ENCODE measurements around the gene PRKCZ. TPM values are rescaled to one million over a fixed set of nuclear protein-coding genes. Genes with fewer than 3 reads are reported as not detected.

Gene PRKCZ
- total RNA-seq, 4 donors from 2014 or later, result 0.29 to 8.8 (median 3.9) TPM

DNA sequence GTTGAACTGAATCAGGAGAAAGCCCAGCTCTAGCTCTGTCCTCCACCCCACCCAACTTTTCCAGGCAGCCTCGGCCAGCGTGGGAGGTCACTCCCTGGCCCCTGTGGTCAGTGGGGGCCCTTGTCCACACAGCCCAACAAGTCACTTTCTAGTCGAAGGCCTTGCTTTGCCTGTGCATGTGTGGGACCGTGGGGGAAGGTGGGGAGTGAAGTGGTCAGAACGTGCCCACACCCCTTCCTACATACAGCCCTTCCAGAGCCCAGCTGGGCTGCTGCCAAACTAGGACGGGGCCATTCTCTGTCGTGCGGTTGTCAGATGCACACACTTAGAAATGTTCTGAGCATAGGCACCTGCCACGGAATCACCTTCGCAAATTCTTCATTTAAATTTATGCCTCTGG is 126.4 kb downstream of the PRKCZ start:
- H3K27ac ChIP-seq, result peak overlapping the region in 1 of 2 donors; percentile 18
- no peaks in the 10 kb centered on the region for H3K27me3 ChIP-seq
- intact Hi-C loops (cut with DNase I; ENCODE audit: low total_unique reads), result no loop called here
- no peak for DNase-seq
- TF ChIP-seq, protein P1, sequence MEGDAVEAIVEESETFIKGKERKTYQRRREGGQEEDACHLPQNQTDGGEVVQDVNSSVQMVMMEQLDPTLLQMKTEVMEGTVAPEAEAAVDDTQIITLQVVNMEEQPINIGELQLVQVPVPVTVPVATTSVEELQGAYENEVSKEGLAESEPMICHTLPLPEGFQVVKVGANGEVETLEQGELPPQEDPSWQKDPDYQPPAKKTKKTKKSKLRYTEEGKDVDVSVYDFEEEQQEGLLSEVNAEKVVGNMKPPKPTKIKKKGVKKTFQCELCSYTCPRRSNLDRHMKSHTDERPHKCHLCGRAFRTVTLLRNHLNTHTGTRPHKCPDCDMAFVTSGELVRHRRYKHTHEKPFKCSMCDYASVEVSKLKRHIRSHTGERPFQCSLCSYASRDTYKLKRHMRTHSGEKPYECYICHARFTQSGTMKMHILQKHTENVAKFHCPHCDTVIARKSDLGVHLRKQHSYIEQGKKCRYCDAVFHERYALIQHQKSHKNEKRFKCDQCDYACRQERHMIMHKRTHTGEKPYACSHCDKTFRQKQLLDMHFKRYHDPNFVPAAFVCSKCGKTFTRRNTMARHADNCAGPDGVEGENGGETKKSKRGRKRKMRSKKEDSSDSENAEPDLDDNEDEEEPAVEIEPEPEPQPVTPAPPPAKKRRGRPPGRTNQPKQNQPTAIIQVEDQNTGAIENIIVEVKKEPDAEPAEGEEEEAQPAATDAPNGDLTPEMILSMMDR (IDR thresholded peaks at IDR 0.05), result no peak
- no peak for TF ChIP-seq POLR2A (IDR thresholded peaks at IDR 0.05)
- no peak overlapping the region for H3K4me3 ChIP-seq
- no peaks in the 10 kb centered on the region for H3K36me3 ChIP-seq
- no peaks in the 10 kb centered on the region for H3K9me3 ChIP-seq
- H3K4me1 ChIP-seq, result no peaks in the 10 kb centered on the region

DNA sequence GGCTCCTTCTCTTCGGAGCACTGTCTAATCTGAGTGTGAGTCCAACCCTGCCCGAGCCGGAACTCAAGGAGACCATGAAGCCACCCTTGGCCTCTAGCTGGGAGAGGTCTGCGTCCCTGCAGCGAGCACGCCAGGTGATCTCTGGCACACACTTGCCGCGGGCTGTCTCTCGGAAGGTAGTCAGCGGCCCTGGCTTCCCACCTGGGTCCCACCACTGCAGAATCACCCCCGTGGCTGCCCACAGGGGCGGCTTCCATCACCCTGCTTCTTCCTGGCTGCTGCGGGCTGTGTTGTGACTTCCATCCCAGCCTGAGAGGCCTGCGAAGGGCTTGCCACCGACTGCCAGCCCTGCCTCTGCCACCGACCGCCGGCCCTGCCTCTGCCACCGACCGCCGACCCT is 127.3 kb downstream of the PRKCZ start:
- Histone ChIP-seq H3K4me3 (no peak overlapping the region), H3K36me3 (no peaks in the 10 kb centered on the region), H3K27ac (no peak overlapping the region), H3K9me3 (no peaks in the 10 kb centered on the region), H3K27me3 (no peaks in the 10 kb centered on the region), H3K4me1 (no peaks in the 10 kb centered on the region)
- intact Hi-C loops (cut with DNase I; ENCODE audit: low total_unique reads), result no loop called here
- TF ChIP-seq POLR2A (IDR thresholded peaks at IDR 0.05), result no peak
- TF ChIP-seq, protein P1 (IDR thresholded peaks at IDR 0.05), result no peak
- no peak for DNase-seq

DNA sequence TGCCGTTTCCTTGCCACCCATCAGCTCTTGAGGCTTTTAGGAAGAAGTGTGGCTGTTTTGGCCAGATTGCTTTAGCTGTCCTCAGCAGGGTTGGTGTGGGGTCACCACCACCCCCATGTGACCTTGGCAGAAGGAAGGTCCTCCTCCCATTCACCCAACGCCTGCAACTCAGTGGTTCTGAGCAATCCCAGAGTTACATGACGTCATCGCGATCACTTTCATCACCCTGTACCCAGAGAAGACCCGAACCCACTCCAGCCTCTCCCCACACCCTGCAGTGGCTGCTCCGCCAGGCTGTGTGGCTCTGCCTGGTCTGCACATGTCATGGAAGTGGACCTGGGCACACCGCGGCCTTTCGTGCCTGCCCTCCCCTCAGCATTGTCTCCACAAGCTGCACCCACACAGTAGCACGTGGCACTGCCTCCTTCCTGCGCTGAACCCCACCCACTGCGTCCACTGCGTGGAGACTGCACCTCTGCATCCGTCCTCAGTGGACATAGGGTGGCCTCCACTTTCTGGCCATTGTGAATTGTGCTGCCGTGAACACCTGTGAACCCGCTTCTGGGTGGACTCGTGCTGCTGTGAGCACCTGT is 127.8 kb downstream of the PRKCZ start:
- Histone ChIP-seq H3K9me3 (no peaks in the 10 kb centered on the region), H3K4me1 (no peaks in the 10 kb centered on the region), H3K27me3 (no peaks in the 10 kb centered on the region), H3K4me3 (no peak overlapping the region), H3K27ac (no peak overlapping the region), H3K36me3 (no peaks in the 10 kb centered on the region)
- DNase-seq, result no peak
- intact Hi-C loops (cut with DNase I; ENCODE audit: low total_unique reads), result no loop called here
- TF ChIP-seq POLR2A (IDR thresholded peaks at IDR 0.05), result no peak
- TF ChIP-seq, protein P1 (IDR thresholded peaks at IDR 0.05), result no peak

DNA sequence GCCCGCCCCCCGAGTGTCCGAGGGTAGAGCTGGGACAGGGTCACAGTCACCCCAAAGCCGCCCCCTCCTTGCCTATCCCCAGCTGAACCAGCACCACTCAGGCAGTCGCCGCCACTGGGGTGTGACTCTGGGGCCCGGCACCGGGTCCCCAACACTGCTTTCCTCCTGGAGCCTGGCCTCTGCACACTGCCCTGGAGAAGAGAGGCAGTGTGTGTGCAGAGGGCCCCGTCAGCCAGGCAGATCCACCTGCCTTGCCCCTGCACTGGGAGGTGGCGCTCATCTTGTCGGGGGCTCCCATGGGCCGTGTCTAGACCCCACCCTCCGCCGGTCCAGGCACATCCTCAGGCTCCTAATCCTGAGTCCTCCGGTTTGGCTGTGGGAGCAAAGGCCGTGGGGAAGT is 128.7 kb downstream of the PRKCZ start:
- no peaks in the 10 kb centered on the region for H3K27me3 ChIP-seq
- TF ChIP-seq, protein P1 (IDR thresholded peaks at IDR 0.05), result no peak
- no peak for TF ChIP-seq POLR2A (IDR thresholded peaks at IDR 0.05)
- H3K9me3 ChIP-seq, result no peaks in the 10 kb centered on the region
- H3K36me3 ChIP-seq, result no peaks in the 10 kb centered on the region
- intact Hi-C loops (cut with DNase I; ENCODE audit: low total_unique reads), result no loop called here
- H3K4me3 ChIP-seq, result no peak overlapping the region
- H3K4me1 ChIP-seq, result no peaks in the 10 kb centered on the region
- DNase-seq, result no peak
- no peak overlapping the region for H3K27ac ChIP-seq

DNA sequence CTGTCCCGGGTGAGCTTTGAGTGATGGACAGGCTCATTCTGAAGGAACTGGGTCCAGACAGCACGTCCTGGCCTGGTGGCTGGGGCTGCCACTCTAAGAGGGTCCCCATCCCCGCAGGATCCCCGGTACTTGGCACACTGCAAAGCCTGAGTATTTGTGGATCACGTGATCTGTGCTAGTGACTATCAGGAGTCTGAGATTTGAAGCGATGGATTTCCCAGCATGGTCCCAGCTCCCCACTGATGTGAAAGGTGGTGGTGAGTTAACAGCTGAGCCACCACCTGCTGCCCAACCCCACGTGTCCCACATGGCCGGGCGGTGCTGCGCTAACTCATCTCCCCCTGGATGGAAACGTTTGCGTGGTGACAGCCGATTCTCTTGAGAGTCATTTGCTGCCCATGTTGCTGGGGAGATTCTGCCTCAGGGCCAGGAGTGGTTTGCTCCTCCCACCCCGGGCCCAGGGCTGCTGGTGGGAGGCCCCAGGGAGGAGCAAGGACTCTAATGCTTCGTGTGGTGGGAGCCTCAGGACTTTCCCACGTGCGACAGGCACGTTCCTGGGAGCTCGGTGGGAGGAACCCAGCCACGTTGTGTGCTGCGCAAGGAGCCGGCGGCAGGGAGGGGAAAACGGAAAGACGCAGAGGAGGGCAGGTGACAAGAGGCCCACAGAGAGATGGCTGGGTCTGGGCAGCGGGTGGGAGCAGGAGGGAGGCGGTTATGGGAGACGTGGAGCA is 129.2 kb downstream of the PRKCZ start:
- H3K27me3 ChIP-seq, result no peaks in the 10 kb centered on the region
- H3K36me3 ChIP-seq, result no peaks in the 10 kb centered on the region
- no peak for DNase-seq
- no peak overlapping the region for H3K27ac ChIP-seq
- no peak overlapping the region for H3K4me3 ChIP-seq
- no peaks in the 10 kb centered on the region for H3K9me3 ChIP-seq
- intact Hi-C loops (cut with DNase I; ENCODE audit: low total_unique reads), result no loop called here
- no peak for TF ChIP-seq POLR2A (IDR thresholded peaks at IDR 0.05)
- TF ChIP-seq, protein P1 (IDR thresholded peaks at IDR 0.05), result no peak
- H3K4me1 ChIP-seq, result no peaks in the 10 kb centered on the region

Measured in uterus (tissue), 4 donors.